ENCODE measurements around the gene ADGRB3.
"Not testable (repeated sequence)": the region's sequence is repeated elsewhere in the genome, so short reads cannot be mapped to it uniquely, and the experiment has no call there.

ADGRB3 gene

DNA sequence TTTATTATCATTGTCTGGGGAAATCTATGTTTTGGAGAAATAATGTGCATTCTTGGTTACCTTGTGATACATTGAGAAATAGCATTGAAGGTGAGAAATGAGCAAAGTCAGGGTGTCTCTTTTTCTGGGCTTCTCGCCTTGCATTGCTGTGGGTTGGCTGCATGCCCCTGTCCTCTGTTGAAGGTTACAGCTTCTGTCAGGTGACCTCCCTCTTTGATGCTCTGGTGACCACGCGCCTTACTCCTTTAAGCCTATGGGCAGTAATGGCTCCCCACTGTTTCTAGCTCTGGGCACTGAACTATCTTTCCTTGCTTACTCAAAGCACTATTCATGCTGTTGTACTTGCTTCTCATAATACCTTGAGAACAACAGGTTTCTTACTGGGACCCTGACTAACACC is 14.6 kb downstream of the ADGRB3 start:
- DNase-seq: no peak

GRCh38 chr6:68650142-68650541 is 15.1 kb downstream of the ADGRB3 start:
- no peak for DNase-seq

GRCh38 chr6:68651011-68651985 is 16.2 kb downstream of the ADGRB3 start:
- no peak for DNase-seq

- DNase-seq: no peak
Observed at GRCh38 chr6:68652117-68652536, 17.0 kb downstream of the ADGRB3 start.

GRCh38 chr6:68653074-68653705 is 18.1 kb downstream of the ADGRB3 start:
- no peak for DNase-seq

DNA sequence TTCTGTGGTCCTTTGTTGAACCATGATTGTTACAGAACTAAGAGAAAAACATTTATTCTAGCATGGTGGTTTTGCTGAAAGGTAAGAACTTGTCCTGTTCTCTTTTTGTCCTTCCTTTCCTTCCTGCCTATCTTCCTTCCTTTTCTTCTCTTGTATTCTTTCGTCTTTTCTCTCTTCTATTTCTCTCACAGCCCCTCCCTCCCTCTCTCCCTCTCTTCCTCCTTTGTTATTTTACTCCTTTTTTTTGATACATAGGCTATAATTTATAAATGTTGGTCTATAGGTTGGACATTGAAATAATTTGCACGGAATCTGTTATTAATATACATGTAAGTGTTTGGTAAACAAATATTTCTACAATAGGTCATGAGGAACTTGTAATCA is 18.6 kb downstream of the ADGRB3 start:
- DNase-seq: no peak

DNA sequence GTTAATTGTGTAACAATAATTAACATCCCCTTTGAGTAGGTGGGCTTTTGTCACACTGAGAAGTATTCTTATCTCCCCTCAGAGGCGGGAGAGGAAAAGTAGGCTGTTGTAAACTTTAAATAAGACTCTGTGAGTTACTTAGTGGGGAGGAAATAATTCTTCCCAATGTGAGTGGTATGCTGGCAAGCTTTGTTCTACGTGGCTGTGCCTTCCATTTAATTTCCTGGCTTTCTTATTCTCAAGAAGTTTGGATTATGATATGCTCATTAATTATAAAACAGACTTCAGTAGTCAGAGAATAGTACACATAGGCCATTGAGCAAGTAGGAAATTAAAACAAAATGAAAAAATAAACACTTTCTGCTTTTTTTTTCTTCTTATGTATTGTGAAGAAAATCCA is 19.1 kb downstream of the ADGRB3 start:
- DNase-seq: no peak

- DNase-seq: no peak
Observed at GRCh38 chr6:68655028-68655427, 19.9 kb downstream of the ADGRB3 start.

GRCh38 chr6:68657374-68658139 is 22.5 kb downstream of the ADGRB3 start:
- DNase-seq: no peak

- DNase-seq: no peak
Observed at GRCh38 chr6:68658338-68658737, 23.3 kb downstream of the ADGRB3 start.

DNA sequence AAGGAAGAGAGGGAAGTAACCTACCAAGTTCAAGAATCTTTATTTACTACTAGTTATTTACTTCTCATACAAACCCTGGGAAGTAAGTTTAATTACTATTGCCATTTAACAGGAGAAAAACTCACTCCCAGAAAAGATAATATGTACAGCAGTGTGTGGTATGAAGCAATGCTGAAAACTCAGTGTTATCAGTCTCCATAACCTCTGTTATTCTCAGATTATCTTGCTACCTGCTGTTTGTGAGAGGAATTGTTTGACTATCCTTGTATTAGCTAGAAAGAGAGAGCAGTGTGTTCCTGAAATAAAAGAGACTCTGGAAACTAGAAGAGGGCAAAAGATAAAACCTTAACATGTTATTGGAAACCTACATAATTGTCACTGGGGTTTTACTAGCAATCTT is 38.2 kb downstream of the ADGRB3 start:
- DNase-seq: no peak

- DNase-seq: no peak
Observed at GRCh38 chr6:68675548-68675947, 40.5 kb downstream of the ADGRB3 start.

- not testable (repeated sequence) for DNase-seq
Observed at GRCh38 chr6:68676094-68676493, 41.0 kb downstream of the ADGRB3 start.

DNA sequence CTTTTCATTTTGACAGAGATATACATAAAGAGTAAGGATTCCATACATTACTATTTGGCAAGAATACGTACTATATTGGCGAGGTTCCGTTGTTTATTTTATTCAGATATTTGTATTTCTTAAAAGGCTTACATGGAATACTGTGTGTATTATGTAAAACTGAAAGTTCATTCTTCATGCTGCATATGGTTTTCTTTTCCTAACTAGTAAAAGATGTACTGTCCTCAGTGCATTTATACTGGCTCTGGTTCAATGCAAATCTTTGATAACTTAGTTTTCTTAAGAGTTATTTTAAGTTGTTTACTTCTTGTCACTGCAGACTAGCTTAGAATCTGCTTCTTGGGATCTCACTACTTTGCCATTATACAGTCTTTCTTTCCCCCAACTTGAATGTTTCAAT is 42.0 kb downstream of the ADGRB3 start:
- DNase-seq: no peak

GRCh38 chr6:68679399-68679798 is 44.3 kb downstream of the ADGRB3 start:
- no peak for DNase-seq

DNA sequence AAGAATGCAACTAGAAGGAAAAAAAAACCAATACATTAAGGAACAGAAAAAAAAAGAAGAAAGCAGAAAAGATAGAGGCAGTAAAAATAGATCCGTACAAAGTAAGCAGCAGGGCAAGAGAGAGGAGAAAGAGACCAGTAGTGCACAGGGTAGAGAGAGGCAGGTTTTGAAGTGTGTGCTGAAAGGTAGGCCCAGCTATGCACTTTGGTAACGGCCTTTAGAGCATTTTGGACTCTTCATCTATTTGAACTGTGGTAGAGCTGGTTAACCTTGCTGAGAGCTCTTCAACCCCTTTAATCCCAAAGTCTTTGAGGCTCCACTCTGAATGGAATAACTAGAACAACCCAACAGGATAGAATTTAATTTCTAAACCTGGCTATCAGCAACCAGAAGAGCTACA is 45.2 kb downstream of the ADGRB3 start:
- DNase-seq: no peak

DNA sequence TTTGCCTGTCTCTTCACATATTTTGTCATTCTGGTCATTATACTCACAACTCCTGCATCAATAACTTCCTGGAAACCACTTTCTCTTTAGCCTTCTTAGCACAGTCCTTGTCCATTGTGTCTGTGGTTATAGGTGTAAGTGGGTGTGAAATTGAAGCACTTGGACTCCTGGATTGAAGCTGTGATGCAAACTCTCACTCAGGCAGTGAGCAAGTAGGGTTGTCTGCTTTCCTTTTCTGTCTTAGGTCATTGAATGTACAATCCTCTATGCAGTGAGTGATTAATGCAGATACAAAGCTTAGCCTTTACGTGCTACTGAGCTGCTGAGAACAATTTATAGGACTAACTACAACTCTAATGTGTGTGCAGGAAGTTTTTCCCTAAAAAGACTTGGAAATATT is 54.8 kb downstream of the ADGRB3 start:
- DNase-seq: no peak

- no peak for DNase-seq
Observed at GRCh38 chr6:68691120-68691519, 56.0 kb downstream of the ADGRB3 start.

- DNase-seq: no peak
Observed at GRCh38 chr6:68693271-68693670, 58.2 kb downstream of the ADGRB3 start.

GRCh38 chr6:68695403-68695802 is 60.3 kb downstream of the ADGRB3 start:
- no peak for DNase-seq

GRCh38 chr6:68695838-68696237 is 60.8 kb downstream of the ADGRB3 start:
- no peak for DNase-seq

DNA sequence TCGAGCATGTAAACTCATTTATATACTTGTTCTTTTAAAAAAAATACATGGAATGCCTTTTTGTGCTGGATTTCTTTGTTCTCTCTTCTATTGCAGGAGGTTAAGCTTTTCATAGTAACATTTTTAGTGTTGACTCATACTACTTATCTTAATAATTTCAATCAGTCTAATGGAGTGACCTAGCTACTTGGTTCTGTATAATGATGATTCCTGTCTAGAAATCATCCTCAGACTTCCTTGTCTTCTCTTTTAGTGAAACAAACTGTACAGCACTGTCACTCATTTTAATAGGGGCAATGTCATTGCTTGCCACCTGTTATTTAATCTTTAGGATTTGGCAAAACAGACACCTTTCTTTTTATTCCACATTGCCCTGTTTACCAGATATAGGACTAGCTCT is 62.3 kb downstream of the ADGRB3 start:
- no peak for DNase-seq

GRCh38 chr6:68701159-68701558 is 66.1 kb downstream of the ADGRB3 start:
- DNase-seq: no peak

Measured in right kidney (tissue), 1 donor.